ENCODE data around the gene EHD2.

Gene EHD2

DNA sequence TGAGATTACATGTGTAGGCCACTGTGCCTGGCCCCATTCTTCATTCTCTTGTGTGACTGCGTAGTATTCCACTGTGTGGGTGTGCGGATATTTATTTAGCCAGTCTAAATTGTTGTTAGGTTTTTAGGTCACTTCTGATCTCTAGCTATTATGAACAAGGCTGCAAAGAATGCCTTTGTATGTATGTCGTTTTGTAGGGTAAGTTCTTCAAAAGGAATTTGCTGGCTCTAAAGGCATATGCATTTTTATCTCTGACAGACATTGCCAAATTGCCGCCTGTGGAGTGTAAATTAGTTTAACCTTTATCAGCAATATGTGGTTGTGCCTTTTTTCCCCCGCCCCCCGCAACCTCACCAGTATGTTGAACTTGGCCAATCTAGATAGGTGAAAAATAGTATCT lies 30.3 kb upstream of the EHD2 start:
- no peak overlapping the region for H2AK5ac ChIP-seq (ENCODE audit: low read length)
- no peak overlapping the region for H4K8ac ChIP-seq (ENCODE audit: low read depth, low read length)
- H3K27me3 ChIP-seq (ENCODE audit: insufficient read depth, low read length, poor library complexity): no peaks in the 10 kb centered on the region
- no CpG with 5 or more reads among the region's 6 CpGs for WGBS (ENCODE audit: extremely low coverage, insufficient coverage, low lambda C conversion rate)
- no peak overlapping the region for H3K4ac ChIP-seq (ENCODE audit: low read depth, low read length)
- peaks cover 11% of the 10 kb centered on the region for H3K79me1 ChIP-seq (ENCODE audit: low read length)
- peak overlapping the region; percentile 74 for H2BK5ac ChIP-seq (ENCODE audit: low read length)
- no peak overlapping the region for H3K4me2 ChIP-seq (ENCODE audit: low read length)
- no peak overlapping the region for H3K18ac ChIP-seq (ENCODE audit: low read length)
- H3K36me3 ChIP-seq (ENCODE audit: control insufficient read depth, insufficient read depth, low read length): no peaks in the 10 kb centered on the region
- H3K27ac ChIP-seq (ENCODE audit: low read depth, low read length): peak overlapping the region; percentile 79
- H4K5ac ChIP-seq (ENCODE audit: low read length): no peak overlapping the region
- H3K4me1 ChIP-seq (ENCODE audit: control insufficient read depth, low read depth, low read length): peaks cover 5% of the 10 kb centered on the region
- peak; percentile 93 for DNase-seq
- no peak overlapping the region for H2BK120ac ChIP-seq (ENCODE audit: low read depth, low read length)
- H3K79me2 ChIP-seq (ENCODE audit: control insufficient read depth, insufficient read depth, low read length): peaks cover 4% of the 10 kb centered on the region
- H3K9ac ChIP-seq (ENCODE audit: low read length): no peak overlapping the region
- H2BK15ac ChIP-seq (replicated peaks; ENCODE audit: low read depth): no peak overlapping the region
- H3K23ac ChIP-seq (ENCODE audit: low read length): no peak overlapping the region
- H3K4me3 ChIP-seq (ENCODE audit: low read length): no peak overlapping the region
- H3K56ac ChIP-seq (ENCODE audit: low read length): no peak overlapping the region

GRCh38 chr19:47686679-47687450 lies 26.4 kb upstream of the EHD2 start:
- no CpG with 5 or more reads among the region's 7 CpGs for WGBS (ENCODE audit: extremely low coverage, insufficient coverage, low lambda C conversion rate)
- Histone ChIP-seq H3K9ac (ENCODE audit: low read length) (no peak overlapping the region), H3K4me2 (ENCODE audit: low read length) (no peak overlapping the region), H3K18ac (ENCODE audit: low read length) (no peak overlapping the region), H4K5ac (ENCODE audit: low read length) (no peak overlapping the region), H2AK5ac (ENCODE audit: low read length) (no peak overlapping the region), H2BK15ac (replicated peaks; ENCODE audit: low read depth) (no peak overlapping the region), H3K23ac (ENCODE audit: low read length) (no peak overlapping the region), H3K27ac (ENCODE audit: low read depth, low read length) (no peak overlapping the region), H4K8ac (ENCODE audit: low read depth, low read length) (no peak overlapping the region), H3K4me1 (ENCODE audit: control insufficient read depth, low read depth, low read length) (peaks cover 5% of the 10 kb centered on the region), H3K27me3 (ENCODE audit: insufficient read depth, low read length, poor library complexity) (no peaks in the 10 kb centered on the region), H3K56ac (ENCODE audit: low read length) (no peak overlapping the region), H2BK5ac (ENCODE audit: low read length) (no peak overlapping the region), H3K4ac (ENCODE audit: low read depth, low read length) (no peak overlapping the region), H3K79me2 (ENCODE audit: control insufficient read depth, insufficient read depth, low read length) (peaks cover 4% of the 10 kb centered on the region), H3K79me1 (ENCODE audit: low read length) (peaks cover 11% of the 10 kb centered on the region), H3K4me3 (ENCODE audit: low read length) (no peak overlapping the region), H3K36me3 (ENCODE audit: control insufficient read depth, insufficient read depth, low read length) (no peaks in the 10 kb centered on the region), H2BK120ac (ENCODE audit: low read depth, low read length) (no peak overlapping the region)
- no peak for DNase-seq

GRCh38 chr19:47687906-47688305 lies 25.3 kb upstream of the EHD2 start:
- Histone ChIP-seq H2AK5ac (ENCODE audit: low read length) (no peak overlapping the region), H2BK120ac (ENCODE audit: low read depth, low read length) (no peak overlapping the region), H2BK5ac (ENCODE audit: low read length) (no peak overlapping the region), H3K4me3 (ENCODE audit: low read length) (no peak overlapping the region), H3K27me3 (ENCODE audit: insufficient read depth, low read length, poor library complexity) (no peaks in the 10 kb centered on the region), H3K4me1 (ENCODE audit: control insufficient read depth, low read depth, low read length) (peaks cover 5% of the 10 kb centered on the region), H3K4ac (ENCODE audit: low read depth, low read length) (no peak overlapping the region), H3K79me2 (ENCODE audit: control insufficient read depth, insufficient read depth, low read length) (peaks cover 5% of the 10 kb centered on the region), H4K5ac (ENCODE audit: low read length) (no peak overlapping the region), H3K9ac (ENCODE audit: low read length) (no peak overlapping the region), H4K8ac (ENCODE audit: low read depth, low read length) (no peak overlapping the region), H3K23ac (ENCODE audit: low read length) (no peak overlapping the region), H3K4me2 (ENCODE audit: low read length) (no peak overlapping the region), H3K27ac (ENCODE audit: low read depth, low read length) (no peak overlapping the region), H2BK15ac (replicated peaks; ENCODE audit: low read depth) (no peak overlapping the region), H3K79me1 (ENCODE audit: low read length) (peaks cover 13% of the 10 kb centered on the region), H3K18ac (ENCODE audit: low read length) (no peak overlapping the region), H3K36me3 (ENCODE audit: control insufficient read depth, insufficient read depth, low read length) (peaks cover 3% of the 10 kb centered on the region), H3K56ac (ENCODE audit: low read length) (no peak overlapping the region)
- no CpG with 5 or more reads among the region's 7 CpGs for WGBS (ENCODE audit: extremely low coverage, insufficient coverage, low lambda C conversion rate)
- peak; percentile 75 for DNase-seq

DNA sequence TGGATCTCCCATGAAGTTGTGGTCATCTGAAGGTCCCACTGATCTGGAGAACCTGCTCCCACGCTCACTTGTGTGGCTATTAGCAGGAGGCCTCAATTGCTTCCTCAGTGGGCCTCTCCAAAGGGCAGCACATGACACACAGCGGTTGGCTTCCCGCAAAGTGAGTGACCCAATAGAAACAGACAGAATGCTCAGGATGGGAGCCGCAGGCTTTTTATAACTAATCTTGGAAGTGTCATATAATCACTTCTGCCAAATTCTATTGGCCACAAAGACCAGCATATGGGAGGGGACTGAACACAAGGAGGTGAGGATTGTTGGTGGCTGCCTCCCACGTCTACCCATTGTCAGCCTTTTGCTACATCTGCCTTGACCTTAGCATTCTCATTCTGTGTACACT lies 22.1 kb upstream of the EHD2 start:
- no peak overlapping the region for H3K4ac ChIP-seq (ENCODE audit: low read depth, low read length)
- no peaks in the 10 kb centered on the region for H3K4me1 ChIP-seq (ENCODE audit: control insufficient read depth, low read depth, low read length)
- WGBS (ENCODE audit: extremely low coverage, insufficient coverage, low lambda C conversion rate): no CpG with 5 or more reads among the region's 5 CpGs
- no peak overlapping the region for H2BK5ac ChIP-seq (ENCODE audit: low read length)
- H3K18ac ChIP-seq (ENCODE audit: low read length): no peak overlapping the region
- H3K36me3 ChIP-seq (ENCODE audit: control insufficient read depth, insufficient read depth, low read length): peaks cover 7% of the 10 kb centered on the region
- H2BK120ac ChIP-seq (ENCODE audit: low read depth, low read length): no peak overlapping the region
- H3K4me3 ChIP-seq (ENCODE audit: low read length): no peak overlapping the region
- H2BK15ac ChIP-seq (replicated peaks; ENCODE audit: low read depth): no peak overlapping the region
- no peak overlapping the region for H3K23ac ChIP-seq (ENCODE audit: low read length)
- H3K56ac ChIP-seq (ENCODE audit: low read length): no peak overlapping the region
- no peak overlapping the region for H3K27ac ChIP-seq (ENCODE audit: low read depth, low read length)
- peaks cover 6% of the 10 kb centered on the region for H3K79me1 ChIP-seq (ENCODE audit: low read length)
- no peak for DNase-seq
- H4K5ac ChIP-seq (ENCODE audit: low read length): no peak overlapping the region
- no peak overlapping the region for H2AK5ac ChIP-seq (ENCODE audit: low read length)
- H3K27me3 ChIP-seq (ENCODE audit: insufficient read depth, low read length, poor library complexity): no peaks in the 10 kb centered on the region
- no peak overlapping the region for H3K4me2 ChIP-seq (ENCODE audit: low read length)
- H3K9ac ChIP-seq (ENCODE audit: low read length): no peak overlapping the region
- peaks cover 2% of the 10 kb centered on the region for H3K79me2 ChIP-seq (ENCODE audit: control insufficient read depth, insufficient read depth, low read length)
- no peak overlapping the region for H4K8ac ChIP-seq (ENCODE audit: low read depth, low read length)

GRCh38 chr19:47691782-47692181 lies 21.4 kb upstream of the EHD2 start:
- Histone ChIP-seq H3K4ac (ENCODE audit: low read depth, low read length) (no peak overlapping the region), H3K4me3 (ENCODE audit: low read length) (no peak overlapping the region), H4K5ac (ENCODE audit: low read length) (no peak overlapping the region), H3K79me2 (ENCODE audit: control insufficient read depth, insufficient read depth, low read length) (peaks cover 2% of the 10 kb centered on the region), H2BK15ac (replicated peaks; ENCODE audit: low read depth) (no peak overlapping the region), H3K4me2 (ENCODE audit: low read length) (no peak overlapping the region), H3K79me1 (ENCODE audit: low read length) (peaks cover 6% of the 10 kb centered on the region), H4K8ac (ENCODE audit: low read depth, low read length) (no peak overlapping the region), H2BK120ac (ENCODE audit: low read depth, low read length) (no peak overlapping the region), H3K56ac (ENCODE audit: low read length) (no peak overlapping the region), H3K18ac (ENCODE audit: low read length) (no peak overlapping the region), H3K9ac (ENCODE audit: low read length) (no peak overlapping the region), H3K27me3 (ENCODE audit: insufficient read depth, low read length, poor library complexity) (no peaks in the 10 kb centered on the region), H2AK5ac (ENCODE audit: low read length) (no peak overlapping the region), H3K4me1 (ENCODE audit: control insufficient read depth, low read depth, low read length) (no peaks in the 10 kb centered on the region), H3K23ac (ENCODE audit: low read length) (no peak overlapping the region), H3K36me3 (ENCODE audit: control insufficient read depth, insufficient read depth, low read length) (peaks cover 7% of the 10 kb centered on the region), H2BK5ac (ENCODE audit: low read length) (no peak overlapping the region), H3K27ac (ENCODE audit: low read depth, low read length) (no peak overlapping the region)
- DNase-seq: no peak
- WGBS (ENCODE audit: extremely low coverage, insufficient coverage, low lambda C conversion rate): no CpG with 5 or more reads among the region's 7 CpGs

DNA sequence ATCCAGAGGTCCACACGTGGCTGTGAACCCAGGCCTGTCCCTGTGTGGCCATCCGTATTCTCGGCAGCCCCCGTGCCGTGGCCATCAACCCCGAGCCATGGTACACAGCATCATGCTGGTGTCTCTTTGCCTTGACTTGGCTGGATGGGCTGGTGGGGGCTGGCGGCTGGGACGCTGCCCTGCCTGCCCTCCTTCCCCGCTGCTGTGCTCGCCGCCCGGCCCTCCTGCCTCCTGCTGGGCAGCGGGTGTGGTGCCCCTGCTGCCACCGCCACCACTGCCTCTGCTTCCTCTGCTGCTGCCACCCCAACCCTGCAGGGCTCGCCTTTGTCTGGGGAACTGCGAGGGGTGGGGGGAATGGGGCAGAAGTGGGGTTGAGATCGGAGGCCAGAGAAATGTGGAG lies 19.7 kb upstream of the EHD2 start:
- Histone ChIP-seq H3K79me2 (ENCODE audit: control insufficient read depth, insufficient read depth, low read length) (peaks cover 2% of the 10 kb centered on the region), H3K27ac (ENCODE audit: low read depth, low read length) (no peak overlapping the region), H3K4me1 (ENCODE audit: control insufficient read depth, low read depth, low read length) (no peaks in the 10 kb centered on the region), H3K4ac (ENCODE audit: low read depth, low read length) (no peak overlapping the region), H3K18ac (ENCODE audit: low read length) (no peak overlapping the region), H3K56ac (ENCODE audit: low read length) (peak overlapping the region; percentile 49), H3K27me3 (ENCODE audit: insufficient read depth, low read length, poor library complexity) (no peaks in the 10 kb centered on the region), H4K5ac (ENCODE audit: low read length) (no peak overlapping the region), H2BK15ac (replicated peaks; ENCODE audit: low read depth) (no peak overlapping the region), H3K79me1 (ENCODE audit: low read length) (peaks cover 6% of the 10 kb centered on the region), H3K23ac (ENCODE audit: low read length) (no peak overlapping the region), H3K9ac (ENCODE audit: low read length) (no peak overlapping the region), H2AK5ac (ENCODE audit: low read length) (no peak overlapping the region), H3K4me3 (ENCODE audit: low read length) (no peak overlapping the region), H3K36me3 (ENCODE audit: control insufficient read depth, insufficient read depth, low read length) (peaks cover 7% of the 10 kb centered on the region), H3K4me2 (ENCODE audit: low read length) (no peak overlapping the region), H2BK120ac (ENCODE audit: low read depth, low read length) (no peak overlapping the region), H4K8ac (ENCODE audit: low read depth, low read length) (no peak overlapping the region), H2BK5ac (ENCODE audit: low read length) (no peak overlapping the region)
- DNase-seq: no peak
- WGBS (ENCODE audit: extremely low coverage, insufficient coverage, low lambda C conversion rate): no CpG with 5 or more reads among the region's 17 CpGs
